ENCODE measurements around the gene CWC27.

GRCh38 chr5:65012301-65012892 is 243.7 kb downstream of the CWC27 start:
- no peak for TF ChIP-seq EZH2 (IDR thresholded peaks at IDR 0.05; ENCODE audit: borderline replicate concordance, low read length)
- TF ChIP-seq, protein P1, sequence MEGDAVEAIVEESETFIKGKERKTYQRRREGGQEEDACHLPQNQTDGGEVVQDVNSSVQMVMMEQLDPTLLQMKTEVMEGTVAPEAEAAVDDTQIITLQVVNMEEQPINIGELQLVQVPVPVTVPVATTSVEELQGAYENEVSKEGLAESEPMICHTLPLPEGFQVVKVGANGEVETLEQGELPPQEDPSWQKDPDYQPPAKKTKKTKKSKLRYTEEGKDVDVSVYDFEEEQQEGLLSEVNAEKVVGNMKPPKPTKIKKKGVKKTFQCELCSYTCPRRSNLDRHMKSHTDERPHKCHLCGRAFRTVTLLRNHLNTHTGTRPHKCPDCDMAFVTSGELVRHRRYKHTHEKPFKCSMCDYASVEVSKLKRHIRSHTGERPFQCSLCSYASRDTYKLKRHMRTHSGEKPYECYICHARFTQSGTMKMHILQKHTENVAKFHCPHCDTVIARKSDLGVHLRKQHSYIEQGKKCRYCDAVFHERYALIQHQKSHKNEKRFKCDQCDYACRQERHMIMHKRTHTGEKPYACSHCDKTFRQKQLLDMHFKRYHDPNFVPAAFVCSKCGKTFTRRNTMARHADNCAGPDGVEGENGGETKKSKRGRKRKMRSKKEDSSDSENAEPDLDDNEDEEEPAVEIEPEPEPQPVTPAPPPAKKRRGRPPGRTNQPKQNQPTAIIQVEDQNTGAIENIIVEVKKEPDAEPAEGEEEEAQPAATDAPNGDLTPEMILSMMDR (IDR thresholded peaks at IDR 0.05; ENCODE audit: low read length): no peak
